ENCODE data around the gene MNX1. TPM values are rescaled to one million over a fixed set of nuclear protein-coding genes. Genes with fewer than 3 reads are reported as not detected.

Gene MNX1
- total RNA-seq, 4 donors from 2014 or later: 0.28 TPM; not detected in 3

- H3K4me3 ChIP-seq: no peak overlapping the region
- no peak for TF ChIP-seq CTCF (IDR thresholded peaks at IDR 0.05)
- intact Hi-C loops (cut with DNase I; ENCODE audit: low total_unique reads): no loop called here
Measured at GRCh38 chr7:157021071-157021870, 10.8 kb upstream of the MNX1 start.

GRCh38 chr7:157020514-157021070 lies 10.1 kb upstream of the MNX1 start:
- intact Hi-C loops (cut with DNase I; ENCODE audit: low total_unique reads): no loop called here
- Histone ChIP-seq H3K9me3 (no peaks in the 10 kb centered on the region), H3K4me3 (no peak overlapping the region), H3K27ac (no peak overlapping the region), H3K4me1 (peaks cover 0 to 10% of the 10 kb centered on the region in 2 donors), H3K27me3 (peaks cover 21 to 78% of the 10 kb centered on the region in 2 donors), H3K36me3 (no peaks in the 10 kb centered on the region)
- no peak for DNase-seq
- TF ChIP-seq POLR2A (IDR thresholded peaks at IDR 0.05): no peak
- no peak for TF ChIP-seq CTCF (IDR thresholded peaks at IDR 0.05)

More at GRCh38 chr7:157021071-157021870, 10.8 kb upstream of the MNX1 start:
- H3K4me1 ChIP-seq: peaks cover 0 to 10% of the 10 kb centered on the region in 2 donors
- no peak for DNase-seq
- peaks cover 21 to 76% of the 10 kb centered on the region in 2 donors for H3K27me3 ChIP-seq
- no peaks in the 10 kb centered on the region for H3K36me3 ChIP-seq
- no peaks in the 10 kb centered on the region for H3K9me3 ChIP-seq
- H3K27ac ChIP-seq: no peak overlapping the region

- Histone ChIP-seq H3K4me3 (no peak overlapping the region), H3K27ac (no peak overlapping the region), H3K9me3 (no peaks in the 10 kb centered on the region), H3K27me3 (peaks cover 21 to 72% of the 10 kb centered on the region in 2 donors), H3K36me3 (no peaks in the 10 kb centered on the region), H3K4me1 (peaks cover 0 to 10% of the 10 kb centered on the region in 2 donors)
- no peak for DNase-seq
- no peak for TF ChIP-seq CTCF (IDR thresholded peaks at IDR 0.05)
- TF ChIP-seq POLR2A (IDR thresholded peaks at IDR 0.05): no peak
- intact Hi-C loops (cut with DNase I; ENCODE audit: low total_unique reads): no loop called here
Measured at GRCh38 chr7:157019718-157020451, 9.4 kb upstream of the MNX1 start.

GRCh38 chr7:157018997-157019608 lies 8.6 kb upstream of the MNX1 start:
- intact Hi-C loops (cut with DNase I; ENCODE audit: low total_unique reads): no loop called here
- no peaks in the 10 kb centered on the region for H3K9me3 ChIP-seq
- TF ChIP-seq CTCF (IDR thresholded peaks at IDR 0.05) (no peak), POLR2A (IDR thresholded peaks at IDR 0.05) (no peak)
- H3K27ac ChIP-seq: no peak overlapping the region
- H3K4me1 ChIP-seq: peaks cover 0 to 10% of the 10 kb centered on the region in 2 donors
- H3K27me3 ChIP-seq: peaks cover 21 to 64% of the 10 kb centered on the region in 2 donors
- no peak overlapping the region for H3K4me3 ChIP-seq
- no peak for DNase-seq
- no peaks in the 10 kb centered on the region for H3K36me3 ChIP-seq

All from uterus (tissue), 4 donors.